ENCODE measurements around the gene CHAF1B. TPM values are rescaled to one million over a fixed set of nuclear protein-coding genes. Genes with fewer than 3 reads are reported as not detected.

CHAF1B gene
- total and polyA plus RNA-seq, 2 of the 8 experiments (the other 6 are each of a cell fraction or from before 2014, with no cell fraction given), result 11.8 to 23.1 TPM

DNA sequence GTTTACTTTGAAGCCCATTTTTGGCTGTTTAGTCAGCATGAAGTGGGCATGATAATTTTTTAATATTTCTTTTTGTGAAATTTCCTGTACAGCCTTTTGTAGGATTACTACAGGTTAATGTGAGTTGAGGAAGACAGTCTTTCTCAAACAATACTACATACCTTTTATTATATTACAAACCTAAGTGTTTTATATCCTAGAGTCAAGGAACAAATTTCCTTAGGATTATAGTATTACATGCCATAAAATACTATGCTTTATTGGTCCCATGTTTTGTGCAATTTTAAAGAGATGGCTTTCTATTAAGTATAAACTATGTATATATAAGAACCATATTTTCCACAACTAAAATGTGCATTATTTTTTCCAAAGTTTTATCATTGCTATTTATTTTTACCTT lies 9.2 kb upstream of the CHAF1B start:
- Histone ChIP-seq H3K14ac (ENCODE audit: insufficient read length) (no peak overlapping the region), H3K56ac (replicated peaks; ENCODE audit: insufficient read length, low read depth, low read length) (no peak overlapping the region), H3K4me3 (ENCODE audit: extremely low read depth in 1 of 4, insufficient read depth in 2 of 4, low read depth in 3 of 4, low read length in 4 of 4) (no peak overlapping the region), H3K23me2 (ENCODE audit: low read depth, low read length) (no peaks in the 10 kb centered on the region), H4K8ac (ENCODE audit: extremely low read depth, insufficient read depth, low read length) (no peak overlapping the region), H3K4me1 (replicated peaks in 1 of 4; ENCODE audit: control insufficient read depth in 3 of 4, insufficient read depth in 4 of 4, low read length in 3 of 4) (0 out of 7 replicates have a peak, but pooled peaks cover 0 to 3% (median 0%) of the 10 kb centered on the region in 4 experiments), H3K79me1 (ENCODE audit: low read depth, low read length) (no peaks in the 10 kb centered on the region), H2AK5ac (ENCODE audit: low read depth, low read length) (no peak overlapping the region), H3K27me3 (replicated peaks in 1 of 4; ENCODE audit: control insufficient read depth in 3 of 4, extremely low read depth in 1 of 4, insufficient read depth in 3 of 4, low read length in 3 of 4) (no peaks in the 10 kb centered on the region), H3K18ac (ENCODE audit: extremely low read depth, low read length) (no peak overlapping the region), H3K79me2 (ENCODE audit: control insufficient read depth in 1 of 2, insufficient read depth in 2 of 2, low read length in 2 of 2) (no peaks in the 10 kb centered on the region), H3K36me3 (ENCODE audit: control insufficient read depth in 2 of 4, insufficient read depth in 4 of 4, low read length in 3 of 4) (peaks cover 3 to 54% (median 22%) of the 10 kb centered on the region in 4 experiments), H2BK20ac (ENCODE audit: low read length) (no peak overlapping the region), H3K23ac (ENCODE audit: insufficient read length) (no peak overlapping the region), H4K5ac (ENCODE audit: insufficient read length, low read depth, low read length) (no peak overlapping the region), H3K9ac (replicated peaks in 1 of 4; ENCODE audit: extremely low read depth in 1 of 4, low read depth in 3 of 4, low read length in 3 of 4) (no peak overlapping the region), H4K91ac (replicated peaks; ENCODE audit: insufficient read length, low read length) (no peak overlapping the region), H2BK12ac (ENCODE audit: low read depth, low read length) (no peak overlapping the region), H2BK15ac (ENCODE audit: low read length) (no peak overlapping the region), H2AFZ (ENCODE audit: low read length) (no peak overlapping the region), H3K4me2 (ENCODE audit: insufficient read depth in 1 of 2, low read depth in 2 of 2, low read length in 2 of 2) (no peak overlapping the region), H3K4ac (replicated peaks; ENCODE audit: insufficient read length, low read depth, low read length) (no peak overlapping the region), H2BK120ac (replicated peaks; ENCODE audit: low read depth, low read length) (no peak overlapping the region), H3K9me3 (ENCODE audit: insufficient read depth in 2 of 2, low read depth in 1 of 2, low read length in 1 of 2) (no peaks in the 10 kb centered on the region), H2BK5ac (ENCODE audit: low read depth, low read length) (no peak overlapping the region), H3K27ac (ENCODE audit: low read depth, low read length) (no peak overlapping the region), H4K20me1 (replicated peaks in 1 of 2; ENCODE audit: control insufficient read depth in 1 of 2, insufficient read depth in 2 of 2, low read length in 2 of 2) (peaks cover 0 to 1% of the 10 kb centered on the region in 2 experiments)
- POLR2A ChIA-PET (ENCODE audit: partially characterized antibody), result interaction anchor here (1.3 kb wide), 1 partner anchor 9 kb away, joined by 5 read pairs; the partner anchor contains the start of gene CHAF1B
- FAIRE-seq (no peak), DNase-seq (ENCODE audit: low read depth in 1 of 2, low spot score in 2 of 2) (no peak)
- CTCF ChIA-PET (ENCODE audit: partially characterized antibody), result interaction anchor here (0.6 to 1.4 kb wide), 4 partner anchors 9 to 1744 kb away, joined by 3 to 5 read pairs (median 3); no protein-coding TSS in a partner anchor
- no peak for TF ChIP-seq SRF (IDR thresholded peaks at IDR 0.05; ENCODE audit: low read depth, low read length)
- TF ChIP-seq JUND (IDR thresholded peaks at IDR 0.05; ENCODE audit: low read length), result no peak
- TF ChIP-seq MAFK (IDR thresholded peaks at IDR 0.05; ENCODE audit: low read depth, low read length), result no peak

Data from H1 (cell line).